B cell (primary cell): ENCODE results near the gene XIRP2.

ENCODE experiments used
- CTCF ChIP-seq: fragments of 200-600 bp; IDR thresholded peaks from one replicate; pipeline ENCODE4 v1.8.0; 2022; ENCODE audit warnings: antibody characterized with exemption, mild to moderate bottlenecking
- EZH2 ChIP-seq: IDR thresholded peaks from 2 replicates; pipeline ENCODE4 v1.6.1; 2012; ENCODE audit warnings: borderline replicate concordance, low read depth, mild to moderate bottlenecking, moderate library complexity, low read length; ENCODE audit not compliant: insufficient read depth, poor library complexity, severe bottlenecking

- TF ChIP-seq CTCF (no peak), EZH2 (no peak)
These were observed 376.7 kb downstream of the XIRP2 start for GRCh38 chr2:167265004-167265403.
